GM19452 (cell line): Measurements from ENCODE around the gene NRXN2.

Experiments
- ATAC-seq: cut with Tn5 transposase; IDR thresholded peaks from one replicate; pipeline ENCODE4 v1.9.1; 2021; ENCODE audit not compliant: unreplicated experiment

NRXN2 gene

DNA sequence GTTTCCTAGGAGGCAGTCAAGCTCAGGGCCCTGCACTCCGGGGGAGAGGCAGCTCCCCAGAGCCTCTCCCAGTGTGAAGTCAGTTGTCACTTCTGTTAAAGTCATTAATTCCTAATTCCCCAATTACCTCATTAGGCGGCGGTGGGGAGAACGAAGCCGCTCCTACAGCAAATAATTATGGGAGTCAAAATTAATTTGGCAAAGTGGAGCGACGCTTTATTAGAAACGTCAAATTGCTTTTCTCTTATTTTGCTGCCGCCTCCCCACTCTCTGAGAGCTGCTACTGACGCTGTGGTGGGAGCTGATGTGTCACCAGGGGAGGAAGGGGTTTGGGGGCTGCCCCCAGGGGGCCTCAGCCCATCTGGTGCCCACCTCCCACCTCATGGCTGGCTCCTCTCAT lies 90.3 kb downstream of the NRXN2 start:
- ATAC-seq, result no peak

DNA sequence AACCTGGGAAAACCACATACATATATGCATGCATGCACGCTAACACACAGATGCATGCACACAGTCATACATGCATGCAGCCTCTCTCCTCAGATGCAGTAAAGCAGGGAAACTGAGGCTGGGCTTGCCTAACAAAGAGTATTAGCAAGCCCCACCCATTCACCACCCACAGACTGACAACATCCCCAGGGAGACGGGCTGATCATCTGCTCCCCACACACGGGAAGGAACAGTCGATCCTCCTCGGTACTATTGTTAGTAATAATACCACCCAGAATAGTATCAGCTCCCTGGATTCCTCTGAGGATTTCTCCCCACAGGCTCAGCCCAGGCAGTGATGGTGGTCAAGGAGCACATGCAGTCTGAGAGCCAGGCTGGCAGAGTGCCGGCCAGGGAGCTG lies 90.8 kb downstream of the NRXN2 start:
- no peak for ATAC-seq

DNA sequence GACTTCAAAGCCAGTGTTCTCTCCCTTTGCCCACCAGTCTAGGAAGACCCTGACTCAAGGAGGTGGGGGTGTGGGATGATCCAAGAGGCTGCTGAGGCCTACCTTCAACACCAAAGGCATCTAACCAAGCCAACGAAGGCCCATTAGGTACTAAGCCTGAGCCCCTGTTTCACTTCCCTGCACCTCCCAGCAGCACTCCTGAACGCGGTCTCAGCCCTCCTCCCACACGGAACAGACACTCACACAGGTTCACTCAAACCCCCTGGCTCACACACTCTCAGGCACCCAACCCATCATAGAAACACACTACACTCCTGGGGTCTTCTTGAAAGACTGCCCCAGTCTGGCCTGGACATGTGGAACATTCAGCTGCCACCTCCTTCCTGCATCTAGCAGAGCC lies 91.3 kb downstream of the NRXN2 start:
- ATAC-seq, result no peak

DNA sequence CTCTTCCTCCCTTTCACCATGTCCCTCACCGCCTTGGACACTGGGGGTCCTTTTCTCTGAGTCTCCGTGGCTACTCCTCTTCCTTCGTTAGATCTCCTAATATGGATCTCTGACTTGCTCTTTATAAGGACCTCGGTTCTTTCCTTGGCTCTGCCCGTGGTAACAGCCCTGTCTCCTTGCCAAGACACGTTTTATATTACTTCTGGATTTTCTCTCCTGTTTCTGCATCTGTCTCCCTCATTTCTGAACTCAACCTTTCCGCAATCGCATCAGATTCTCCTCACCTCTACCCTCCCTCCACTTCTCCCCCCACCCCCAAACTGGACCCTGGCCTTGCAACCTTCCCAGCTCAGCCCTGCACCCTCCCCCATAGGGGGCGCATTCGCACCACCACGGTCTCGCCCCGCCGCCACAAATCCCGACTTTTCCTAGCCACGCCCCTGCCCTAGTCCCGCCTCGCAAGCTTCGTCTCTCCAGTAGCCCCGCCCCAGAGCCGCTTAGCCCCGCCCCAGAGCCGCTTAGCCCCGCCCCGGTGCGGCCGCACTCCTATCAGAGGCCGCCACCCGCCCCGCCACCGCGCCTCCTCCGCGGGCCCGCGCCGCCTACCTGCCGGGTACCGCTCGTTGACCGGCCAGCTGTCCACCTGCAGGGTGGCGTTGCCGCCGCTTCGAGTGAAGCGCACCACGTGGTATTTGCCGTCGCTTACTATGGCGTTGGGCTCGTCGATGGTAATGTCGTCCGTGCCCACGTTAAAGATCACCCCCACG lies 93.0 kb downstream of the NRXN2 start:
- ATAC-seq, result no peak

DNA sequence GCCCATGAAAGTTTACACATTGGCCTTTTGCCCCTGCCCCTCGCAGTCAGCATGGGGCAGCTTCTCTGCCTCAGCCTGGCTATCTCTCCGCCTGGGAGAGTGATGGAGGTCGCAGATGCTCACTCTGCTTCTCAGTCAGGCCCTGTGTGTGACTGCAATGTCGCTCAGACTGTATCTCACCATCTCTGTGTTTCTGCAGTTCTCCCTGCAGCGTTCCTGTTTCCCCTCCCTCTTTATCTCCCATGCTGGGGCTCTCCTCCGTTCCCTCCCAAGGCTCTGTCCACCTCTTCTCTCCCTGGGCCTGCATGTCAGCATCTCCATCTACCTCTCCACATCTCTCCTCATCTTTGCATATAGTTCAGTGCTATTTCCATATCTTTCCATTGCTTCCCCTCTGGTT lies 93.9 kb downstream of the NRXN2 start:
- no peak for ATAC-seq

DNA sequence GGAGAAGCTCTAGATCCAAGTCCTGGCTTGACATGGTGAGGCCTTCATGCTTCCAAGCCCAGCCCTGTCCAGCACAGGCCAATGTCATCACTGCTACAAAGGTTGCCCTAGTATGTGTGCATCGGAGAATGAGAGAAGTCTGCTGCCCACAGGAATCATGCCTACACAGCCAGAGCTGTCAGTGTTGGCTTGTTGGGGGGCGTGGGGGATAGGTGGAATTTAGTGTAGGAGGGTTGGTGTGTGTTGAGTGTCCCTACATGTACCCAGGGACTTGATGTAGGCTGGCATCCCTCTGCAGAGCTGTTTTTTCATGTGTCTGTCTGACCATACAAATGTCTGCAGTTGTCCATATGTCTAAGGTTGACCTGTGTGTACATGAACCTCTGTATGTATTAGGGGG lies 94.4 kb downstream of the NRXN2 start:
- no peak for ATAC-seq

DNA sequence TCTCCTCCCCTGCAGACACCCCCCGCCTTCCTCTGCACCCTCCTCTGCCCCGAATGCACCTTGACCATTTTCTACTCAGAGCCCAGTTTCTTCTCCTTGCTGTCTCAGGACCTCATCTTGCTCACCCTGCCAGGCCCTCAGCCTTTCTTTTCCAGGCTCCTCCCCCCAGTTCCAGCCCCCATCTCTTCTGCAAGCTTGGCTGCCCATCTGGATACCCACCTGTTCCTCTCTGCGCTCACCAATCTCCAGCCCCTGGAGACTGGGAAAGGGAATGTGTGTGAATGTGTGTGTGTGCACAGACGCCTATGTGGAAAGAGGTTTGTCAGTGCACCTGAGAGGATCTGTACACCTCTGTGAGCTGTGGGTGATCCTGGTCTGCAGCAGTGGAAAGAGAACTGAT lies 95.6 kb downstream of the NRXN2 start:
- no peak for ATAC-seq

DNA sequence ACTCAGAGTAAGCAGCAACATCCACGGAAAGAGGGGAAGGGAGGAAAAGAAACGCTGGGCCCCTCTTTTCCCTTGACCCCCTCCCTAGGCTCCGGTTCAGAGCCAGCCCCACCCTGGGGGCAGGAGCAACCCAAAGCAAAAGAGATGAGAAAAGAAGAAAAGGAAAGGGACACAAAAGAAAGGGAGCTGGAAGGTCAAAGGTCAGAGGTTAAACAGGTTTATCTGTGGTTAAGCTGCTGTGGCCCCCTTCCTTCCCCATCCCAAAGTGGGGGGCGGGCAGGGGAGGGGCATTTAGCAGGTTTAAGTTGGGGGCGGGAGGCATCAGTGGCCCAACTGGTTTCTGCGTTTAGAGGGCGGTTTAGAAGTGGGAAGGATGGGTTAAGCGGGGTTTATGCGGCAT lies 96.4 kb downstream of the NRXN2 start:
- no peak for ATAC-seq

DNA sequence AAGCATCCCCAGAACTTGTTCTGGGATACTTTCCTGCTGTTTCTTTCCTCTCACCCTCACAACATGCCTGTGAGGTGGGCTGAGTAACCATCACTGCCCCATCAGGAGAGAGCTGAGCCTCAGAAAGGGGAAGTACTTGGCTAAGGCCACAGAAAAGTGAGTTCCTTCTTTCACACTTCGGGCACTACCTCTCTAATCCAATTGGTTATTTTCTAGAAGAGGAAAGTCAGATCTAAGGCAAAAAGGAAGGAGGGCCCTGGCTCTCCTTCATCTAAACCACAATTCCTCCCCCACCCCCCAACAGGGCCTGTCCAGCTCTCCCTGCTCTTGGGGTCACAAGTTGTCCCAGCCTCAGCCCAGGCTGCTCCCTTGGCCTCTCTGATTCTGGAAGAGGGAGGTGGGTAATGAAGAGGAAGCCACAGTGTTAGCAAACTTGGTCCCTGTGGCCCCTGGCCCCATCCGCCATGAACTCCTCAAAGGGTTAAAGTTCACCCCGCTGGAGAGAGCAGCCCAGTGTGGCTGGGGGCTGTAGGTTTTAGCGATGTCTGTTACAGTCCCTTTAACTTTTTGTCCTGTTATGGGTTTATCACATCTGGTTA lies 98.0 kb downstream of the NRXN2 start:
- no peak for ATAC-seq

DNA sequence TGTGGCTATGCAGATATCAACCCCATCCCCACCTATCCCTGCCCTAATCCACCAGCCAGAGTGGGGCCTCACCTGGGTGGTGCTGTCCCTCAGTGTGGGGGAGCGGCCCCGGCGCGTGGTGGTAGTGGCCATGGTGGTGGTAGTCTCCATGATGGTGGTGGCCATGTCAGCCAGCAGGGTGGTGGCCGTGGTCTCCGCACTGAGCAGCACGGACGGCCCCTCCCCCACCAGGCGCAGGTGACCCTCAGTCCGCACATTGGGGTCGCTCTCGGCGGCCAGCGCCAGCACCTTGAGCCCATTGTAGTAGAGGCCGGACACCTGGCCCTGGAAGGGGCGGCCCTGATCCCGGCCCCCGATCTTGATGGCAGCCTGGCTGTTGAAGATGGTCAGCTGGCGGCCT lies 100.3 kb downstream of the NRXN2 start:
- no peak for ATAC-seq

DNA sequence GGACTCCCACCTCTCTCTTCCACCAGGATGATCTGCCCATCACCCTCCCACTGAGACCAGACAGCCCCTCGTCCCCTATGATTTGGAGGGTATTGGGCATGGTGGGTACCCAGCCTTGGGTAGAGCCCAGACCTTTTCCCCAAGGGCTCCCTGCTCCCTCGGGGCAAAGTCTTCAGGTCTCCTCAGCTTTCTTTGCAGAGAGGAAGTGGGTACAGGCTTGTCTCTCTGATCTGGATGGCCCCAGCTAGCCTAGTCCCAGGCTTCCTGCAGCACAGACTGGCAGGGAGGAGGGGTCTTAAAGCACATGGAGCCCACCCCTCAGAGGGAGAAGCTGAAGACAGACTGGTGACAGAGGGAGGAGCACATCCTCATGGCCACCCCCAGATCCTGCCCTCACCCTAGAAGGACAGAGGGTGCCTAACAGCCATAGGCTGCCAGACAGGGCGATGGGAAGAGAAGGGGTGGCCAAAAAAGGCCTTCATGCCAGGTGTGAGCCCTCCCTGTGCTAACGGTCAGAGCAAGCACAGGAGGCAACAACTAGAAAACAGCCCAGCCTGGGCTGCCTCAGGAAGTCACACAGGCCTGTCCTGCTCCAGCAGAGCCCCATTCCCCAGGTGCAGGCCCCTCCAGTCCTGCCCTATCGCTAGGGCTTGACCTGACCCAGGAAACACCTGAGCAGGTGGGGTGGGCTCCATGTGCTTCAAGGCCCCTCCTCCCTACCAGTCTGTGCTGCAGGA lies 101.5 kb downstream of the NRXN2 start:
- ATAC-seq, result no peak

DNA sequence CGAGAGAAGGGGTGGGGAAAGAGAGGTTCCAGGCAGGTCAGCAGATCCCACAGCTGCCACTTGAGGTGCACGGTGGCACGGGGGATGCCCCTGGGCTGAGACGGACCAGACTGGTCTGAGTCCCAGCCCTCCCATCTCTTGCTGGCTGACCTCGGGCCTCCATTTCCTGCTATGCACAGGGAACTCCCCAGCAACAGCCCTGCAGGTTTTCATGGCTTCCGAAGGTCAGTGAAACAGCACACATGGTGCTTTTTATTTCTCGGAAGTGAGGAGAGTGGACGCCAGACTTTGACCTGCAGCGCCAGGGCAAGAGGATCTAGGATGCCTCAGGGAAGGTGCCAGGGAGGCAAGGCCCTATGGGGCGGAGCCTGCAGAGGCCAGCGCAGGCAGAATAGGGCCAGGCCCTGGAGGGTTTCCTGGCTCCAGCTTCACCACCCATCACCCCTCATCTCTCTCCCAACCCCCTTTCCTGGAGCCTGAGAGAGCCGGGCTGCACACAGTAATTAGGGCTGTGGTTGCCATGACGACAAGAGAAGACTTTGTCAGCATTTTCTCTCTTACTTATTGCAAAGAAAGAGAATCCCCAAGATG lies 102.5 kb downstream of the NRXN2 start:
- no peak for ATAC-seq

DNA sequence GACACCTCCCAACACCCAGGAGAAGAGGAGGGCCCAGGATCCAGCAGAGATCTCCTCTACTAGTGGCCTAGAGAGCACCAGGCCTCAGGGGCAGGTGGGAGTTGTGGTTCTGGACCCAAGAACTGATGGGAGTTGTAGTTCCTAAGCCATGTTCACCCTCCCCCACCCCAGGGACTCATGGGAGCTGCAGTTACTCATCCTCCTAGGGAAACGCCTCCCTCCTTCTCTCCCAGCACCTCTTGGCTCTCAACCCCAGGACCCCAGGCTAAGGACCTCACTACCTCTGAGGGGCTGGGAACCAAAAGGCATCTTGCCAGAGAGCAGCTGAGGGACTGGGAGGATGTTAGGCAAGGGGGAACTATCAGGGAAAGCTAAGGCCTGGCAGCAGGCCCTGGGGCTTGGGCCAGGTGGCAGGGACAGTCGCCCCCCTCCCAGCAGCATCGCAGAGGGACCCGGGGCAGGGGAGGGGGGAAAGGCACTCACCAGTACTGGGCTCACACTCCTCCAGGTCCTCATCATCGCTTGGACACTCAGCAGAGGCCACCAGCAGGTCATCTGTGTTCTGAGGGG lies 103.1 kb downstream of the NRXN2 start:
- ATAC-seq, result no peak

DNA sequence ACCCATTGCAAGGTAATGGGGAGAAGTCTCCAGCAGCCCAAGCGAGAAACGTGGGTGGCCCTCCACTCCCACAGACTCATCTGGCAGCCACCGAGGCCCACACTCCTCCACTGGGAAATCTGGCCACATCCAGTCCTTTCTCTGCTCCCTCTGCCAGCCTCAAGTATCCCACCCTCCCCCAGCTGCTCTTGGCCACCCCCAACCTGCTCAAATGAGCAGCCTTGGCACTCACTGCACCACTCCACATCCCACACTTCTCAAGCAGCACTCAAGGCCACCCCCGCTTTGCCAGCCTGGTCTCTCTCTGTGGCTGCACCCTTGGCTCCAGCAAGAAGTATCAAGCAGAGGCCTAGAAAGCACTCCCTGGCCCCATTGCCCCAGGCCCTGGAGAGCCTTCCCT lies 103.8 kb downstream of the NRXN2 start:
- ATAC-seq, result no peak

DNA sequence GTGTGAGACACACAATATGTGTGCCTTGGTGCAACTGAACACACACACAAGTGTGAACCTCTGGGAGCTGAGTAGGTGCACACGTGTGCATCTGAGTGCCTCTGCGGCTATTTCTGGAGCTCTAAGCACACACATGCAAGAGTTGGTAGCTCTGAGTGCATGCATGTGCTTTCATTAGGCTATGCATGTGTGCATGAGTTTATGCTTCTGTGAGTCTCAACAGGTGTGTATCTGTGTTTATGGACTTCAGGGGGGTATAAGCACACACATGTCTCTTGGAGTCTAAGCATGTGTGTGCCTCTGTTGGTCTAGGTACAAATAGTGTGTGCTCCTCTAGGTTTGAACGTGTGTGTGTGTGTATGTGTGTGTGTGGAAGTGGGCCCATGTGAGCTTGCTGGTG lies 106.2 kb downstream of the NRXN2 start:
- ATAC-seq, result no peak

DNA sequence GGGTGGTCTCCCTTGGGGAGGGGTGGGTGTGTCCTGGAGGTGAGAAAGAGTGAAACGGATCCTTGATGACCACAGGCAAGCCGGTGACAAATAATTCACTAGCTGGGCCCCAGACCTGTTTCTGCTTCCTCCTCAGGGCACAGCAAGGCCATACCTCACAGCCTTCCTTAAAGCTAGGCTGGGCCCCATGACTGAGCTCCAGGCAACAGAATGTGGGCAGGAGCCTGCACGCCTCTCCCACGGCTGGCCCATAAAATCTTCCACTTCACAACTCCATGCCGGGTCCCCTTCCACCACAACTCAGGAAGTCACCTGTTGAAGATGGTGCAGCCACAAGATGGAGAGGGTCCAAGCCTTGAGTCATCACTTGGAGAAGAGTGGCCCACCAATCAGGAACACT lies 108.1 kb downstream of the NRXN2 start:
- no peak for ATAC-seq

DNA sequence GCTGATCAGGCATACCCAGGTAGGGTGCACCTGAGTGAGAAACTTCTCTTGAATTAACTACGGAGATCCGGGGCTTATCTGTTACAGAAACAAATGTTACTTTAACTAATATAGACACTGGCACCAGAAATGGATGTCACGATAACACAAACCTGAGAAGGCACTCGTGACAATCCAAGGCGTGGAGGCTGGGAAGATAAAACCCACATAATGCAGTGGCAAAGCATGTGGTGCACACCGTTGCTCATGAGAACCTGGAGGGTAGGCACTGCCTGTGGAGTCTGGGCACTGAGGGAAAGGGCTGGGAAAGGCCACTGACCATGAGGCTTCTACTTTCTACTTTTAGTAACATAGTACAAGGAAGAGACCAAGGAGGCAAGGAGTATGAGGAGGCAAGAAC lies 109.3 kb downstream of the NRXN2 start:
- ATAC-seq, result no peak

DNA sequence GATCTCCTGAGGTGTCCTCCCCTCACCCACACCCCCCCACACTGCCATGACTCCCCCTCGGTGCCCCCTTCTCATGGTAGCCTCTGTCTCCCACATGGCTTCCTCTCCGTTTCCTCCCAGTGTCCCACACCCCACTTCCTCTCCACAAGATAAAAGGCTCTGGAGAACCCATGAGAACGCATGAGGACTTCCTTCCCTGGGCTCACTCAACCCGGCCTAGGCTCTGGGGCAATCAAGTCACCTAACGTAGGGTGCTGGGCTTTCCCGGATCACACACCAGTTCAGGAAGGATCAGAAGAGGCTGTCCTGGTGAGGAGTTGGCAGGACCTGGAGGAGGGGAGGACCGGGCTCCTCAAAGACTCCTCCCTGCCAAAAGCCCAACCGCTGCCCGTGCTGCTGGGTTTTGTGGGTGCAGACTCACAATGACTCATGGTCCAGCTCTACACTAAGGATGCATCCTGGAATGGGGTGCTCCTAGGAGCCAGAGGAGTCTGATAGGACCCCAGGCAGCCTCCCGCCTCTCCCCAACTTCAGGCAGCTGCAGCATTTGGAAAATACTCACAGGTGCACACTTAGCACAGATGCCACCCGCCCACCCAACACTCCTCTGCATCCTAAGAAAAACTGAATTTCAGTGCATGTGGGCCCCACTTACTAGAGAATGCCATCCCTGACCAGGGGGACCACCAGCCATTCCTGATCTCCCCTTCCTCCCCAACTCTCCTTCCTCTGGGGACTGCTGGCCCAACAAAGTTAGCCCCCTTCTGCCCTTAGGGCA lies 110.9 kb downstream of the NRXN2 start:
- no peak for ATAC-seq

DNA sequence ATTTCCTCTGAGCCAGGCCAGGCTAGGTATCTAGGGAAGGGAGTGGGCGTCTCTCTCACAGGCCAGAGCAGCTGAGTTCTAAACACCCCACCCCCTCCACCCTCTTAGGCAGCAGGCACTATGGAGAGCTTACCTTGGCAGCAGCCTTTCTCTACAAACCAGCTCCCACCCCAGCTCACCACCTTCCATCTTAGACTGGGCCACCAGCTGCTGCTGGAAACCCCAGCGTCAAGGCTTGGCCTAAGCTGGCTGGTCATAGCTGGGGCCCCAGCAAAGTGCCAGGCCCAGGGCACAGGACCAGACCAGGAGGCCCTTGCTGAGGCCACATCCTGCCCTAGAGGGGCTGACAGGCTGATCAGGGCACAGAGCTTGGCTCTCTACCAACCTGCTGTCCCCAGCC lies 111.8 kb downstream of the NRXN2 start:
- no peak for ATAC-seq

DNA sequence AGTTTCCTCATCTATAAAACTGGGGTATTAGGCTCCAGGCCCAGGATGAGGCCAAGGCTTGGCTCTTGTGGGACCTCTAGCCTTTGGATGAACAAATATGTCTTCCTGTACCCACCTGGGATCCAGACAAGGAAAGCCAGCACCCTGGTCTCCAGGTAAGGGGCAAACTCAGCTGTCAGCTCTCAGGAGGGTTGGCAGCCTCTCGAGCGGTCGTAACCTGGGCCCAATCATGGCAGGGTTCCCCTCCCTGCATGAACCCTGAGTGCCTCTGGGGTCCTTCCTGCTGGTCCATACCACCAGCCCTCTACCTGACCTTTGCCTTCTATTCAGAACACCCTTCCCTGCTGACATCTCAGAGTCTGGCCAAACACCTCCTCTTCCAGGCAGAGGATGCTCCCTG lies 112.4 kb downstream of the NRXN2 start:
- ATAC-seq, result no peak
